Neutrophil (primary cell): ENCODE results near the gene ARPC3.
"Not testable (repeated sequence)": the region's sequence is repeated elsewhere in the genome, so short reads cannot be mapped to it uniquely, and the experiment has no call there.

ENCODE experiments used
- H3K27ac ChIP-seq: fragments of 200-600 bp; sonication (generic); 2 replicates; pipeline ENCODE4 v1.5.1; 2016; ENCODE audit warnings: mild to moderate bottlenecking, moderate library complexity
- H3K27me3 ChIP-seq: fragments of 200-600 bp; sonication (generic); 2 replicates; pipeline ENCODE4 v1.6.0; 2016; ENCODE audit warnings: mild to moderate bottlenecking
- H3K36me3 ChIP-seq: fragments of 200-600 bp; sonication (generic); 2 replicates; pipeline ENCODE4 v1.5.1; 2017
- H3K4me1 ChIP-seq, 2 experiments: fragments of 200-600 bp in 1 of 2; sonication (generic) in 1 of 2; 1 replicate in 1 of 2; 2 replicates in 1 of 2; pipeline versions ENCODE4 v1.5.1 to v1.6.1; 2013 to 2016; ENCODE audit warnings: low read depth in 1 of 2, low read length in 1 of 2, mild to moderate bottlenecking in 1 of 2, moderate library complexity in 1 of 2; ENCODE audit not compliant: control insufficient read depth in 1 of 2, insufficient read depth in 1 of 2
- H3K4me3 ChIP-seq, 2 experiments: fragments of 200-600 bp in 1 of 2; sonication (generic) in 1 of 2; 1 replicate in 1 of 2; 2 replicates in 1 of 2; pipeline ENCODE4 v1.5.1; 2013 to 2016; ENCODE audit warnings: low read depth in 1 of 2, low read length in 1 of 2, mild to moderate bottlenecking in 1 of 2, moderate library complexity in 1 of 2
- H3K9me3 ChIP-seq: fragments of 200-600 bp; sonication (generic); 2 replicates; pipeline ENCODE4 v1.5.1; 2016
- CTCF ChIP-seq: fragments of 200-600 bp; sonication (generic); IDR thresholded peaks from 2 replicates; pipeline ENCODE4 v1.5.1; 2016; ENCODE audit warnings: antibody characterized with exemption

Gene ARPC3

GRCh38 chr12:110424237-110424636, 25.9 kb downstream of the ARPC3 start:
- no peaks in the 10 kb centered on the region for H3K36me3 ChIP-seq
- TF ChIP-seq CTCF = no peak

GRCh38 chr12:110421701-110422100, 28.4 kb downstream of the ARPC3 start:
- no peak overlapping the region for H3K4me3 ChIP-seq
- H3K9me3 ChIP-seq = no peaks in the 10 kb centered on the region
- H3K27me3 ChIP-seq = no peaks in the 10 kb centered on the region
- H3K4me1 ChIP-seq = peaks cover 11 to 17% of the 10 kb centered on the region in 2 experiments
- TF ChIP-seq CTCF = no peak
- H3K36me3 ChIP-seq = no peaks in the 10 kb centered on the region
- no peak overlapping the region for H3K27ac ChIP-seq

More at GRCh38 chr12:110424237-110424636, 25.9 kb downstream of the ARPC3 start:
- Histone ChIP-seq H3K27ac (no peak overlapping the region), H3K4me1 (peaks cover 0 to 5% of the 10 kb centered on the region in 2 experiments), H3K4me3 (no peak overlapping the region), H3K27me3 (no peaks in the 10 kb centered on the region), H3K9me3 (no peaks in the 10 kb centered on the region)

GRCh38 chr12:110421159-110421661, 28.9 kb downstream of the ARPC3 start:
- no peak for TF ChIP-seq CTCF
- Histone ChIP-seq H3K4me3 (no peak overlapping the region), H3K27ac (no peak overlapping the region), H3K9me3 (no peaks in the 10 kb centered on the region), H3K4me1 (peaks cover 11 to 17% of the 10 kb centered on the region in 2 experiments), H3K36me3 (no peaks in the 10 kb centered on the region), H3K27me3 (no peaks in the 10 kb centered on the region)

- not testable (repeated sequence) for H3K27me3 ChIP-seq, H3K9me3 ChIP-seq, H3K4me3 ChIP-seq, H3K36me3 ChIP-seq, H3K27ac ChIP-seq
- H3K4me1 ChIP-seq = peaks cover 11 to 17% of the 10 kb centered on the region in 2 experiments
Measured at GRCh38 chr12:110420644-110421043, 29.5 kb downstream of the ARPC3 start.

GRCh38 chr12:110417113-110417512, 33.0 kb downstream of the ARPC3 start:
- not testable (repeated sequence) for H3K27me3 ChIP-seq, H3K9me3 ChIP-seq, H3K36me3 ChIP-seq, H3K4me3 ChIP-seq
- Histone ChIP-seq H3K4me1 (peaks cover 11 to 12% of the 10 kb centered on the region in 2 experiments), H3K27ac (peak overlapping the region; percentile 51)

GRCh38 chr12:110410086-110410485, 40.1 kb downstream of the ARPC3 start:
- not testable (repeated sequence) for H3K27me3 ChIP-seq, H3K27ac ChIP-seq, H3K4me3 ChIP-seq, H3K4me1 ChIP-seq, H3K36me3 ChIP-seq, H3K9me3 ChIP-seq

- not testable (repeated sequence) for H3K9me3 ChIP-seq, H3K4me3 ChIP-seq
- peaks cover 17 to 21% of the 10 kb centered on the region in 2 experiments for H3K4me1 ChIP-seq
Measured at GRCh38 chr12:110405126-110405662, 44.9 kb downstream of the ARPC3 start.

More at GRCh38 chr12:110405126-110405662, 44.9 kb downstream of the ARPC3 start:
- not testable (repeated sequence) for H3K27me3 ChIP-seq, H3K27ac ChIP-seq
- H3K36me3 ChIP-seq = peaks cover 12% of the 10 kb centered on the region
